HCT116 (cell line): ENCODE measurements around the gene ACP6.

ENCODE experiments used
- CEBPB ChIP-seq: IDR thresholded peaks from 2 replicates; pipeline ENCODE4 v1.6.1; 2012; ENCODE audit warnings: low read depth
- CTCF ChIP-seq, 3 experiments: fragments of 200-600 bp in 1 of 3; sonication (generic) in 1 of 3; IDR thresholded peaks in 2 of 3; conservative IDR thresholded peaks in 1 of 3; 2 replicates each; pipeline ENCODE4 v1.5.1; 2012 to 2017; ENCODE audit warnings: low read depth in 2 of 3, low read length in 2 of 3, antibody characterized with exemption in 1 of 3, borderline replicate concordance in 1 of 3, control low read depth in 1 of 3, mild to moderate bottlenecking in 1 of 3, mixed read lengths in 1 of 3, mixed run types in 1 of 3, moderate library complexity in 1 of 3; ENCODE audit not compliant: insufficient read depth in 1 of 3
- EZH2 ChIP-seq: fragments of 200-600 bp; sonication (generic); IDR thresholded peaks from 2 replicates; pipeline ENCODE4 v1.6.1; 2017; ENCODE audit warnings: antibody characterized with exemption, mixed run types
- EZH2phosphoT487 ChIP-seq: fragments of 200-600 bp; IDR thresholded peaks from 2 replicates; pipeline ENCODE4 v1.6.1; 2018; ENCODE audit warnings: antibody characterized with exemption, borderline replicate concordance
- FOSL1 ChIP-seq: IDR thresholded peaks from 2 replicates; pipeline ENCODE4 v1.6.1; 2012; ENCODE audit warnings: low read depth
- MAX ChIP-seq: IDR thresholded peaks from 2 replicates; pipeline ENCODE4 v1.6.1; 2012
- POLR2A ChIP-seq: IDR thresholded peaks from 2 replicates; pipeline ENCODE4 v1.7.0; 2011; ENCODE audit warnings: borderline replicate concordance; ENCODE audit not compliant: insufficient read depth, insufficient read length; ENCODE audit errors: extremely low read depth
- POLR2AphosphoS5 ChIP-seq: IDR thresholded peaks from 2 replicates; pipeline ENCODE4 v1.6.1; 2011; ENCODE audit warnings: mild to moderate bottlenecking, low read depth, low read length, moderate library complexity
- RAD21 ChIP-seq: IDR thresholded peaks from 2 replicates; pipeline ENCODE4 v1.6.1; 2012; ENCODE audit warnings: low read depth, mild to moderate bottlenecking
- REST ChIP-seq: IDR thresholded peaks from 2 replicates; pipeline ENCODE4 v1.6.1; 2012; ENCODE audit warnings: low read depth
- YY1 ChIP-seq: IDR thresholded peaks from 2 replicates; pipeline ENCODE4 v1.6.1; 2011; ENCODE audit warnings: low read length, low read depth, moderate library complexity, mild to moderate bottlenecking; ENCODE audit not compliant: insufficient replicate concordance; ENCODE audit errors: extremely low read depth
- ZBTB33 ChIP-seq: IDR thresholded peaks from 2 replicates; pipeline ENCODE4 v1.6.1; 2011; ENCODE audit warnings: mild to moderate bottlenecking, low read length, moderate library complexity; ENCODE audit not compliant: insufficient replicate concordance; ENCODE audit errors: extremely low read depth
- ZFX ChIP-seq: fragments of 450-650 bp; IDR thresholded peaks from 2 replicates; pipeline ENCODE4 v1.6.1; 2017
- ZNF274 ChIP-seq: fragments of 200-500 bp; sonication (Bioruptor generic); IDR thresholded peaks from 2 replicates; pipeline ENCODE4 v1.6.1; 2014; ENCODE audit warnings: mild to moderate bottlenecking, low read depth, low read length, inconsistent platforms

GRCh38 chr1:147699686-147700041 is 29.3 kb upstream of the ACP6 start:
- TF ChIP-seq CEBPB (no peak), POLR2A (no peak), MAX (no peak), ZFX (no peak), EZH2phosphoT487 (no peak), EZH2 (no peak), CTCF (IDR thresholded peaks at IDR 0.05 in 2 of 3, conservative IDR thresholded peaks at IDR 0.05 in 1 of 3; ENCODE audit: borderline replicate concordance in 1 of 3, insufficient read depth in 1 of 3, low read depth in 2 of 3, low read length in 2 of 3) (no peak), POLR2AphosphoS5 (no peak), RAD21 (no peak), YY1 (no peak), ZNF274 (no peak), FOSL1 (no peak), ZBTB33 (no peak), REST (no peak)
